ENCODE measurements around the gene CUX1. TPM values are rescaled to one million over a fixed set of nuclear protein-coding genes. Genes with fewer than 3 reads are reported as not detected.

Gene CUX1
- total RNA-seq, 1 experiment from 2014 or later, result 53.5 TPM

- no peak for DNase-seq
- H3K23me2 ChIP-seq (ENCODE audit: insufficient read length, low read depth, low read length, poor library complexity, severe bottlenecking), result no peaks in the 10 kb centered on the region
- H2BK12ac ChIP-seq (ENCODE audit: insufficient read length, low read depth, low read length), result no peak overlapping the region
- no peak overlapping the region for H3K4ac ChIP-seq (ENCODE audit: low read depth, low read length)
- peaks cover 9% of the 10 kb centered on the region; the same call in 1 of the 2 replicates for H3K79me2 ChIP-seq (ENCODE audit: insufficient read depth, low read length)
- peaks cover 2% of the 10 kb centered on the region for H4K20me1 ChIP-seq (ENCODE audit: control insufficient read depth, insufficient read depth, insufficient read length)
- no peak overlapping the region for H3K4me2 ChIP-seq (ENCODE audit: insufficient read depth, insufficient read length, low read length)
- no peak overlapping the region for H2BK15ac ChIP-seq (ENCODE audit: low read depth, low read length)
- H3K23ac ChIP-seq (ENCODE audit: insufficient read length, low read depth, low read length), result no peak overlapping the region
- H3K4me3 Mint-ChIP-seq, result no peak overlapping the region
- H2AK5ac ChIP-seq (ENCODE audit: insufficient read length, low read length), result no peak overlapping the region
- no peak overlapping the region for H4K8ac ChIP-seq (replicated peaks; ENCODE audit: insufficient read length, low read depth, low read length)
- H2BK5ac ChIP-seq (ENCODE audit: insufficient read length, low read length), result no peak overlapping the region
- H3K27ac ChIP-seq (ENCODE audit: insufficient read length, low read depth, low read length), result no peak overlapping the region
- no peaks in the 10 kb centered on the region for H3K27me3 Mint-ChIP-seq (ENCODE audit: low read depth)
- no CpG with 5 or more reads among the region's 6 CpGs for WGBS (ENCODE audit: extremely low coverage, insufficient read length, low lambda C conversion rate)
- peaks cover 5% of the 10 kb centered on the region; the same call in 1 of the 2 replicates for H3K4me1 ChIP-seq (ENCODE audit: insufficient read depth, low read length)
- H3K27ac Mint-ChIP-seq, result no peak overlapping the region
- no peak overlapping the region for H3K14ac ChIP-seq (ENCODE audit: insufficient read depth, low read length)
- H3K4me1 Mint-ChIP-seq, result peaks cover 28 to 30% of the 10 kb centered on the region in 2 experiments
- no peak overlapping the region for H3T11ph ChIP-seq (ENCODE audit: low read length)
- no peak for TF ChIP-seq CTCF (conservative IDR thresholded peaks at IDR 0.05)
- H3K56ac ChIP-seq (ENCODE audit: insufficient read length, low read depth, low read length), result no peak overlapping the region
- H3K36me3 Mint-ChIP-seq (ENCODE audit: insufficient read depth in 1 of 3, low read depth in 3 of 3), result peaks cover 0 to 14% (median 8%) of the 10 kb centered on the region in 3 experiments; a peak in 5 of 7 replicates
- no peak overlapping the region for H3K18ac ChIP-seq (ENCODE audit: insufficient read length, low read depth, low read length)
- no peak overlapping the region for H2BK120ac ChIP-seq (ENCODE audit: low read depth, low read length, poor library complexity, severe bottlenecking)
- H3K9me3 Mint-ChIP-seq, result no peaks in the 10 kb centered on the region
- H2AFZ ChIP-seq (ENCODE audit: low read length), result no peak overlapping the region
- no peaks in the 10 kb centered on the region for H3K79me1 ChIP-seq (ENCODE audit: insufficient read depth, low read depth, low read length, poor library complexity, severe bottlenecking)
- no peaks in the 10 kb centered on the region for H3K9me3 ChIP-seq (ENCODE audit: control insufficient read depth, low read depth, low read length)
- H3K9ac ChIP-seq (ENCODE audit: extremely low read depth, insufficient read length, low read length), result no peak overlapping the region
- no peaks in the 10 kb centered on the region for H3K27me3 ChIP-seq (ENCODE audit: insufficient read depth, low read length)
- H4K5ac ChIP-seq (ENCODE audit: insufficient read length, low read depth, low read length), result no peak overlapping the region
- no peak overlapping the region for H2BK20ac ChIP-seq (ENCODE audit: low read depth, low read length, poor library complexity, severe bottlenecking)
- no peak overlapping the region for H4K91ac ChIP-seq (ENCODE audit: insufficient read length, low read depth, low read length)
Observed at GRCh38 chr7:101951757-101952156, 134.3 kb downstream of the CUX1 start.

Measured in H9 (cell line).